HuH-7 (cell line): ENCODE measurements around the gene THYN1.
"Not testable (repeated sequence)": the region's sequence is repeated elsewhere in the genome, so short reads cannot be mapped to it uniquely, and the experiment has no call there.

Source experiments
- DNase-seq: peaks from one replicate; pipeline ENCODE4 v3.0.0; 2011; ENCODE audit warnings: low spot score

THYN1 gene

DNA sequence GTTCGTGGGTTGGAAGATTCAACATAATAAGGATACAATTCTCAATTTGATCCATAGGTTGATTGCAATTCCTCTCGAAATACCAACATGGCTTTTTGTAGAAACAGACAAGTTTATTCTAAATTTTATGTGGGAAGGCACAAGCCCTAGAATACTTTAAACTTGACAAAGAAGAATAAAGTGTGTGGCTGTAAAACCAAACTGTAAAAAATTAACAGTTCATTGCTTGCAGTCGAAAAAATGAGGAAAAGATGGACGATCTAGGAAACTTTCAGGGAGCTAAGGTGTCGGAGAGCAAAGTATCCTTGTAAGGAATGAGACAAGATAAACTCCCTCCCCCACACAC, 22.0 kb upstream of the THYN1 start:
- DNase-seq, result no peak

DNA sequence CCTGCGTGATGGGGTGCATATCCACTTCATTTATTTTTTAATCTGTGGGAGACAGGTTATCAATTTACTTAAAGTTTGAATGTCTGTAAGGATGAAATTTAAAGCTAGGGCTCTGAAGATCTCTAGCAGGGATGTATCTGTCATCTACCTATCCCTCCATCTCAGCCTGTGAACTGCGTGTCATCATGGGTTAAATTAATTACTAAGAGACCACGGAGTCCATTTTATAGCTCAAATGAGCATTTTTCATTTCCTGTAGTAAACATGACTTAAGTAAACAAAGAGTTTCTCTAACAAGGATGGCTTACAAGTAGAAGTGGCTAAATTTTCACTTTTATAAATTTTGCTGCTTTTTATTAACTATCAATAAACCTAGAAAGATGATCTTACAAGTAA, 20.2 kb upstream of the THYN1 start:
- no peak for DNase-seq

DNA sequence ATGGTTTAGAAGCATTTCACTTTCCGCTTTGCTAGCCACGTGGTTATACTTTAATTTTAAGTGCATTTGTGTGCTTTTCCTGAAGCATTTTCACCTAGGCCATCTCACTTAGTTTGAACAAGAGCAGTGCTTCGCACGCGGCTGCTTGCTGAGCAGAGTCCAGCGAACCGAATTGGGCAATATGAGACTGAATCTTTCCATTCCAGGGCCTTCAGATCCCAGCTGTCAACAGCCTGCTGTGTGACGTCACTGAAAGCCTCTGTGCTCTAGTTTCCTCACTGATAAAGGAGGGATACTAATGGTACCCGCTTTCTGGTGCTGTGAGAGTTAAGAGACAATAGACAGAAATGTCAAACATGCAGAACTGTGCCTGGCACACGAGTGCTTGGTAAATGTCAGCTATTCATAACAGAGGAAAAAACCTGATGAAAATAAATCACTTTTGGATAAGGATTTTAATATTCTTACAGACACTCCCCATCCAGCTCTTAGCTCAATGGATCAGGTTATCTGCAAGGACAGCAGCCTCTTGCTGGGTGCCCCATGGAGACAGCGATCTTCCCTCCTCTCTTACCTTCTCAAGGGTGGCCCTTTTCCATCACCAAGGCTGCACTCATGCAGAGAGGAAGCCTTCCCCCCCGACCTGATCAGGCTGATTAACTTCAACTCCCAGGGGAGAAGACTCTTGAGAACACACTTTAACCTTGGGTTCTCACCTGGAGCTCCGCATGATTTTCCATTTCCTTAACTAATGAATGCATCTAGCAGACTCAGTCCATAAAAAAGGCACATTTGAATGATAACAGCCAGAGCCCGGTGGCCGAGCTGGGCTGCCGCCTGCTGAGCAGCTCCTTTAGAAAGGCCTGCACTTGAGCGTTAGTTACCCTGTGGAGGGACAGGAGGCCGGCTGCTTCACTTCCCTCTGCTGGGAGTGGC, 19.5 kb upstream of the THYN1 start:
- peak; percentile 47 for DNase-seq

DNA sequence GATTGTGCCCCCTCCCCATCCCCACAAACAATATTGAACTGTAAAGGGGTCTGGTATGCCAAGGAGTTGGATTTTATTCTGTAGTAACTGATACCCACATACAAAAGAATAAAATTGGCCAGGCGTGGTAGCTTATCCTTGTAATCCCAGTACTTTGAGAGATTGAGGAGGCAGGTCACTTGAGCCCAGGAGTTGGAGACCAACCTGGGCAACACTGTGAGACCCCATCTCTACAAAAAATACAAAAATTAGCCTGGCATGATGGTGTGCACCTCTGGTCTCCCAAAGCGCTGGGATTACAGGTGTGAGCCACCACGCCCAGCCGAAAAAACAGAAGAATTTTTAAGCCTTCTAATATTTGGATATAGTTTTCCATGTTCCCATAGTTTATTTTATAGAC, 18.8 kb upstream of the THYN1 start:
- DNase-seq, result no peak

DNA sequence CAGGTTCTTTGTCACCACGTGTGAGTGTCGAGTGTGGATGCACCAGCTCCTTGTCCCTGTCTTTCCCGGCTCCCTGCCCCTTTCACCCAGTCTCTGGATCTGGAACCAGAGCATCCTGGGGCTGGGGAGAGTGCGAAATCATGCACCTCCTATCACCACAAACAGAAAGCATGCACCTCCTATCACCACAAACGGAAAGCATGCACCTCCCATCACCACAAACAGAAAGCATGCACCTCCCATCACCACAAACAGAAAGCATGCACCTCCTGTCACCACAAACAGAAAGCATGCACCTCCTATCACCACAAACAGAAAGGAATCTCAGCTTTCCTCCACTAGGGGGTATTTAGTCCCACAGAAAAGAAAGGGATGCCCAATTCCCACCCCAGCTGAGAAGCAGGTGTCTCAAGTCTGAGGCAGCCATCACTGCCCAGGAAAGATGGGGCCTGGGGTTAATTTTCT, 17.1 kb upstream of the THYN1 start:
- DNase-seq, result peak; percentile 33

DNA sequence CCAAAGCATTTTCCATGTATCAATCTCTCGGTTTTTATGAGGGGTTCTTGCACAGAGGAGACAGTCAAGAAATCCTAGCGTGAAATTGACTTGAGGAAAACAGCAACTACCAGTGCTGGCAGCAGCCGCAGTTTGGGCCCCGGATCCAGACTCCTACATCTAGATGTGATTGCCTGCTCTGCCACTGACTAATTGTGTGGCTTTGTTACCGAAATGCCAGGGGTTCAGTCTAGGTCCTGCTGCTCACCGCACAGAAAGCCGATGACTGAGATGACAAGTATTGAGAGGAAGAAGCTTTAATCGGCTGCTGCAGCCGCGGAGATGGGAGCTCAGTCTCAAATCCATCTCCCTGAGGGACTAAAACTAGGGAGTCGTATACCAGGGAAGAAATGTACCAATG, 14.8 kb upstream of the THYN1 start:
- DNase-seq, result no peak

DNA sequence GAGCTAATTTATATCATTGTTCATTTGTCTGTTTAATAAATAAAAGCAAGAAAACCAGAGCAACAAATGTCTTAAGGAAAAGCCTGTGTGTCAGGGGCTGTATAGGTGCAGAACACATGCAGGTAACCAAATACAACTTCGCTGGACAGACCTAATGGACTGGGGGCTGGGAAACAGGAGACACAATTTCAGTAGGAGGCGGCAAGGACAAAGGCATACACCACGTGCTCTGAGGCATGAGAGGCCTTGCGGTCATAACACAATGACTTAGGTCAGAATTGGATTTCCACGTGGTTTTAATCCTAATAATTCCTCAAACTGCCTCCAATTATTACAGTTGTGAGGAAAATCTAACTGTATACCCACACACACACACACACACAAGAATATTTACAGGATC, 14.3 kb upstream of the THYN1 start:
- no peak for DNase-seq

DNA sequence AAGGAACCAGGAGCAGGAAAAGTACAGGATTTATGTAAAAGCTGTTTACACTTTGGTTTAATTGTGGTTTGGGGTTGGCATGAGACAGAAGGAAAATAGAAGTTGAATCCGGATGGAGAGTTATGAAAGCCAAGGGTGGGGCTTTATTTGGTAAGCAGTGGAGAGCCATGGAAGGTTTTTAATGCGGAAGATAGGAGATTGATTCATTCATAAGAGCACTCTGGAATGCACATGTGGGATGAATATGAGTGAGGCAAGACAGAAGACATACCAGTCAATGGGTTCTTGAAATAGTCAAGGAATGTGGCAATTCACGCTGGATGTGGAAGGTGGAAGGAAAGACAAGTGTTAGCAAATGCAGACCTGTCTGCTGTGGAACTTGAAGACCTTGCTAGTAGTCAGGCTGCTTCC, 13.7 kb upstream of the THYN1 start:
- DNase-seq, result no peak

DNA sequence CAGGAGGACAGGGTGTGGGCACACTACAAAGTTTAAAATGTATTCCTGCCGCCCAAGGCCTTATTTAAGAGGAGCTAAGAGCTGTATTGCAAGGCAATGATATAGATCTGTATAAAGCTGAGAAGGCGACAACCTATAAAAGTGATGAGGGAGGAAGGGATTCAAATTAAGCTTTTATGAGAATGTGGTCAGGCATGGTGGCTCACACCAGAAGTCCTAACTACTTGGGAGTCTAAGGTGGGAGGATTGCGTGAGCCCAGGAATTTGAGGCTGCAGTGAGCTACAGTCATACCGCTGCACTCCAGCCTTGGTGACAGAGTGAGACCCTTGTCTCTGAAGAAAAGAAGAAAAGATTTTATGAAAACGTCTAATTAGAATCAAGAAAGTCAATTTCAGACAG, 13.3 kb upstream of the THYN1 start:
- DNase-seq, result no peak

DNA sequence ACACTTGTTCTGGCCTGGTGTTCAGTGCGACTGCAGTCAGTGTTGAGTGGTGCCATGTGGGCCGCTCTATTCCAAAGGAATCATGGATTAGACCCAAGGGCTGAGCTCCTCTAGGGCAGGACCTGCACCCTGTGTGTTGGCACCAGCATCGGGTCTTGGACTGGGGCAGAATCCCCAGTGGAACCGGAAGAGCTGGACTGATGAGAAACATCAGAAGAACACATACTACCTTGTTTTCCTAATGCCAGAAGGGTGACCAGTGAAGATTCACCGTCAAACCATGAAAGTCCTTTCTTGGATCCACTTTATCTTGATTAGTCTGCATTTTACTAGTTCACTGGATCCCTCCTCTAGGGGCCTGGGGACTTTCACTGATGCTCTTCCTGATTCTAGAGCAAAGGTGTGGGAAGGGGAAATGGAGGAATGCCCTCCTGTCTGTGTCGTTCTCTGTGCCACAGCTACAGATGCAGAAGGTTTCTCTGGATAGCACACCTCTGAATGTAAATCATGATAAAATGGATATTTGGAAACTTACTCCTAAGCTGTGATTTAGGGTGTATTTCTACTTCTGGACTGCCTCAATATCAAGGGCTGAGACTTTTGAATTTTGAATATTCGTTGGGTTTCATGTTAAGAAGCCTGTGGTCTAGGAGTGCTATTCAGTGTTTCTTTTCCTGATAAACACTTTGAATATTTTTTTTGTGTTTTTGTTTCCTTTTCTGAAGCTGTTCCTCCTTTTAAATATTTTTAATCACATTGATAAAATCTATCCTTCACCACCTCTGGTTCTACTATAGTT, 12.0 kb upstream of the THYN1 start:
- DNase-seq, result no peak

DNA sequence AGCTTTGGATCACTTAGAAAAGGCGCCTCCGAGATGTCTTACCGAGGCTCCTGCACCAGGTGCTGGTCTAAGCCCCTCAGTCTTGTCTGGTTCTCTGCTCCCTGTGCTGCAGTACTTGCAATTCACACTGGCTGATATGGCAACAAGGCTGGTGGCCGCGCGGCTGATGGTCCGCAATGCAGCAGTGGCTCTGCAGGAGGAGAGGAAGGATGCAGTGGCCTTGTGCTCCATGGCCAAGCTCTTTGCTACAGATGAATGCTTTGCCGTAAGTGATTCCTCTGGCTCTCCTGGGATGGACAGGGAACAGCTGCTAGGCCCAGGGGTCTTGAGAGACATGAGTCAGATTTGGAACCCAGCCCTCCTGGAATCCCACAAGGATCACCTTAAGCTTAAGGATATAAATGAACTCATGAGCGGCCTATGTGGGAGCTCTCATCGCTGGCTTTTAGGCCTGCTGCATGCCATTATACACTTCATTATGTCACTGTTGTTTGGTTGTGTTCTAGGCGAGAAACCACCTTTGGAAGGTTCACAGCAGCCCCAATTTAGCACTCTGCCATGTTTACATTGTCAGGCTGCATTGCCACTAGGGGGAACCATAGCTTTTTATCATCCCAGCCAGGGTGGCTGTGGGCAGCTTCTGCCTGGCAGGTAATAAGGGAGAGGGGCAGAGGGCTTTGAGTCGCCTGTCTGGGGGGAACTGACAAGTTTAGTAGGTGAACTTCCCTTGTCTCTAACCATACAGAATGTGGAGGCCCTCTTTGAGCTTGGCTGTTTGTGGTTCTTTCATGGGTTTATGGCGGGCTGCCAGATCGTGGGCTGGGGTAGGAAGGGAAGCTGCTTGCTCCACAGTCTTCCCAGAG, 8.7 kb upstream of the THYN1 start:
- DNase-seq, result peak; percentile 55

DNA sequence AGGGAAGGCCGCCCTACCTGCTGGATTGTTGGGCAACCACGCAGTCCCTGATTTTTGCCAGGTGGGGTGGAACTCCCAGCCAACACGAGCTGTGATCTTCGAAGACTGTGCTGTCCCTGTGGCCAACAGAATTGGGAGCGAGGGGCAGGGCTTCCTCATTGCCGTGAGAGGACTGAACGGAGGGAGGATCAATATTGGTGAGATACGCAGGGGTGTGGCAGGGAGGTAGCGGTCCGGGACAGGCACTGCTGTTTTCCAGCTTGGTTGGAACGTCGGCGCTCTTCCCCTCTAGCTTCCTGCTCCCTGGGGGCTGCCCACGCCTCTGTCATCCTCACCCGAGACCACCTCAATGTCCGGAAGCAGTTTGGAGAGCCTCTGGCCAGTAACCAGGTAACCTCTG, 7.8 kb upstream of the THYN1 start:
- no peak for DNase-seq

DNA sequence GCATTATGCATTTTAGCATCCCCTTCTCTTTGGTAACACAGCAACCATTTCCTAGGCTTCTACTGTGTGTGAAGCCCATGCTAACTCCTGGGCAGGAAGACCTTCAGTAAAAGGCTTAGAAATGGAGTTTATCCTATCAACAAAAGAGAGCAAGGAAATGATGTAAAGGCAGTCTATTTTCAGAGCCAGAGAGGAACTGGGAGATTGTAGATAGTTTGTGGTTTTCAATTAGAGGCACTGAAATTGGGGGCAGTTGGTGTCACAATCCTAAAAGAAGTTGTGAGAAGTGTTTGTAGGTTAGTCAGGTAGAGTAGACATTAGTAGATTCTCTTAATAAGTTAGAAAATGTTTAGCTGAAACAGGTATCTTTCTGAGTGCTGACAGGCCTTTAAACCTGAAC, 7.4 kb upstream of the THYN1 start:
- no peak for DNase-seq

DNA sequence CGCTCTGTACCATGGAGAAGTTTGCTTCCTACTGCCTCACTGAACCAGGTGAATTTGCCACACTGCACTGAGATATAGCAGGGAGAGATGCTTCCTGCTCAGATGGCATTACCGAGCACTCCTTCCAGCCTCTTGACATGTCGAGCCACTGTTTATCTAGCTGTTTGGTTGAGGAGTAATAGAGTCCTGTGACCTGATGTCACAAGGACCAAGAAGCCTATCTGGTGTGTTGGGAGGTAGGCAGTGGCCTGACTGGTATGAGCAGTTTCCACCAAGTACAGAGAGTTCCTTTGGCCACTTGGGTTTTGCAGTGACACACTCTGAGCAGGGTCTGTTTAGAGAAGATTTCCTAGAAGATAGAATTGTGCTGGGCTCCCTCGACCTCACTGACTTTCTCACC, 5.4 kb upstream of the THYN1 start:
- no peak for DNase-seq

DNA sequence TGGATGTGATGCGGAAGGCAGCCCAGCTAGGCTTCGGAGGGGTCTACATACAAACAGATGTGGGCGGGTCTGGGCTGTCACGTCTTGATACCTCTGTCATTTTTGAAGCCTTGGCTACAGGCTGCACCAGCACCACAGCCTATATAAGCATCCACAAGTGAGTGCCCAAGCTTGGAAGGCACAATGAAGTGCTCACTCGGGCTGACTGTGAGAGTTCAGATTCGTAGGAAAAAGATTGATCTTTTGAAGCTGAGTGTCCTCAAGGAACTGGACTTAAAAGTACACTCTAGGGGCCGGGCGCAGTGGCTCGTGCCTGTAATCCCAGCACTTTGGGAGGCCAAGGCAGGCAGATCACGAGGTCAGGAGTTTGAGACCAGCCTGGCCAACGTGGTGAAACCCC, 3.9 kb upstream of the THYN1 start:
- DNase-seq, result no peak

DNA sequence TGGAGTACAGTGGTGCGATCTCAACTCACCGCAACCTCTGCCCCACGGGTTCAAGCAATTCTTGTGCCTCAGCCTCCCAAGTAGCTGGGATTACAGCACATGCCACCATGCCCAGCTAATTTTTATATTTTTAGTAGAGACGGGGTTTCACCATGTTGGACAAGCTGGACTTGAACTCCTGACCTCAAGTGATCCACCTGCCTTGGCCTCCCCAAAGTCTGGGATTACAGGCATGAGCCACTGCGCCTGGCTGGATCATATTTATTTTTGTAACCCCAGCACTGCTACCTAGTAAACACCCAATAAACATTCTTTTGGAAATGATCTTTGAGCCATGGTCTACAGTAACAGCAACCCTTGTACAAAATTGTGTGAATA, 2.0 kb upstream of the THYN1 start:
- DNase-seq, result not testable (repeated sequence)

DNA sequence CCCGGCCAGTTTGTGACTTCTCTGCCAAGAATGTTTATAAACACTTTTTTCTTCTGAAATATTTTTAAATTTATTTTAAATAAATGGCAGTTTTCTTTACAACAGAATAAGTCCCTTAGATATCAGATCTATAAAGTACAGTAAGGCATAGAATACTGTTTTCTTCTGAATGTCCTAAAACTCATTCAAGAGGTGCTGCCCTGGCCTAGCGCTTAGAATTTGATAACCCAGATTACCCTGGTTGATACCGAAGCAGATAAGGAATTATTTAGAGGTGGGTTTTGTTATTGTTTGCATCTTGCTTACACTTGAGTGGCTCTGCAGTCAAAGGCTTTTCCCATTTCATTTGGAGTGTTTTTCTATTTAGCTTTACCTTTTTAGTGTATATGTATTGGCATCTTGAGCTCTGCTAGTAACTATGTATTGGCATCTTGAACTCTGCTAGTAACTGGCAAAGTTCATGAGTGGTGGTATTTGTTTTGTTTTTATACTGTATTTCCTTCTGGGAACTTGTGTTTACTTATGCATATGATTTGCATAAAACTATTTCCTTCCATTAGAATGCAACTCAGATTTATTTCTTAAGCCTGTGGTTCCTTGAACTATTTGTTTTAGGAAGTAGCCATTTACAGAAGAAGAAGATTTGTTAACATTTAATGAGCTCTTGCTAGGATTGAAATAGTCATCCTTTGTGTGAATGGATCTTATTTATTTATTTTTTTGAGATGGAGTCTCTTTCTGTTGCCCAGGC, 1.5 kb upstream of the THYN1 start:
- no peak for DNase-seq

DNA sequence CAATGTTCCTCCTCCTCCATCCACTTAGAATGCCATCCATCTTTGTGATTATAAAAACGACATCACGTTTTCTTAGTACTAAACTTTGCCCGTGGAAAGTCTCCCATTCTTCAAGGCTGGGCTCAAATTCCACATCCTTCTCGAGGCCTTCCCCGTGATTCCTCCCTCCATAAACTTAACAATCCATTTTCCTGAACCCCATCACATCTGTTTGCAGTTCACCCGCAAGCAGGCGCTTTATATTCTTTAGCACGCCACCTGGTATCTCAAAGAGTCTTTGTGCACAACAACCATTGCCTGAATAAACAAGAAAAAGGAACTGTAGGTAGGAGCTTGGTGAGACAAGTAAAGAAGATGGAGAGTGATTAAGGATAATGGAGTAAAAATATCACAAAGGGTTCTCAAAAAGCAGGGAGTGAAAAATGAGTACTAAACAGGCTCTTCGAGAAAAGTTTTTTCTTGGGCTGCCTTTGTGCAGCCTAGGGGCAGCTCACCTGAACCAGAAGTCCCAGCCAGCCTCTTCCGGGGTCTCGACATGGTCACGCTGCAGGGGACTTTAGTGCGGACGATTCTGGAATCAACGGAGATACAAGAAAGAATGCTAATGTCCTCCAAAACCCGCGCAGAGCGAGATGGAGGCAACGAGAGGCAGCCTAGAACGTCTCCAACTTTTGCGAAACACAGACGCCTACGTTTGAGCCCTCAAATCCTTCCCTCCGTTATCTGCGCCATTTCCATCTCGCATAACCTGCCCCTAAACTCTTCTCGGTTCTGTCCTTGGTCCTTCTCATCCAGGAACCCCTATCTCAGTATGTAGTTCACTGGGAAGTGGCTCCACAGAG, 585 bp downstream of the THYN1 start:
- no peak for DNase-seq

DNA sequence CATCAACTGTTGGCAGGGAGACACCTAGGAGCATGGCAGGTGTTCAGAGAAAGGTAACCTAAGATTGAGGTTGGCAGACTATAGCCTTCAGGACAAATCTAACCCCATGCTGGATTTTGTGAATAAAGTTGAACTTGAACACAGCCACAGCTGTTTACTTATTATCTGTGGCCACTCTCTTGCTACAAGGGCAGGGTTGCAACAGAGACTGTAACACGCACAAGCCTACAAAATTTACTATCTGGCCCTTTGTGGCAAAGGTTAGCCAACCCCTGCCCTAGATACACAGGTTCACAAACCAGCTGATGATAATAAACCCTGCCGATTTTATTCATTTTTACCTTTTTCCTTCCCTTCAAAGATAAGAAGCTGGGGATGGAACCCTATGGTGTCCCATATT, 2.5 kb downstream of the THYN1 start:
- no peak for DNase-seq

DNA sequence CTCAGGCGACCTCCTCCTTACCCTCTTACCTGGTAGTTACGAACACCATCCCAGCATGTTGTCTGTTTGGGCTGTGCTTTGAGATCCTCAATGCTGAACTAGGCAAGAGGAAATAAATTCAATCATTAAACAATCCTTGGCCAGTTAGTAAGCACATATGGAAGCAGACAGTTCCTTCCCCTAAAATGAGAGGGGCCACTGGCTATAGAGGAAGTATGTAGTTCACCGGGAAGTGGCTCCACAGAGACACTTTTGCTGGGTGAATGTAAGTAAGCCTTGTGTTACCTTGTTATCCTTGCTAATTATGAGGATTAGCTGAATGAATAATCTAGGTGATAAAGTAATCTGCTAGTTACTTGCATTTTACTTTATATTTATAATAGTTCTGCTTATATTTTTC, 2.9 kb downstream of the THYN1 start:
- DNase-seq, result no peak
